Loucy (cell line): Measurements from ENCODE around the gene SOX8.

Experiments
- CTCF ChIP-seq: fragments of 200-600 bp; sonication (generic); conservative IDR thresholded peaks from 2 replicates; pipeline ENCODE4 v1.5.1; 2014; ENCODE audit warnings: mild to moderate bottlenecking, antibody characterized with exemption, low read length
- EZH2phosphoT487 ChIP-seq: fragments of 200-600 bp; IDR thresholded peaks from 2 replicates; pipeline ENCODE4 v1.6.1; 2018; ENCODE audit warnings: antibody characterized with exemption, mild to moderate bottlenecking, moderate library complexity, borderline replicate concordance

- TF ChIP-seq CTCF, result no peak
- TF ChIP-seq EZH2phosphoT487, result no peak
Observed at GRCh38 chr16:985646-986400, 4.3 kb downstream of the SOX8 start.
